Erythroblast (primary cell): Measurements from ENCODE around the gene DHCR7.

Experiments used
- GATA1 ChIP-seq: IDR thresholded peaks from 2 replicates; pipeline ENCODE4 v1.6.1; 2011; ENCODE audit warnings: low read depth, mild to moderate bottlenecking, control low read depth, low read length, moderate library complexity
- POLR2A ChIP-seq: IDR thresholded peaks from 2 replicates; pipeline ENCODE4 v1.6.1; 2011; ENCODE audit warnings: mild to moderate bottlenecking, low read length

GRCh38 chr11:71483692-71484091 is 35.5 kb upstream of the DHCR7 start:
- TF ChIP-seq POLR2A (no peak), GATA1 (no peak)
